ENCODE results near the gene DNAJC6. TPM values are rescaled to one million over a fixed set of nuclear protein-coding genes. Genes with fewer than 3 reads are reported as not detected.
A peak's percentile ranks its signal among the peaks of the same experiment; 100 is the strongest.

Gene DNAJC6
- total and polyA plus RNA-seq, 10 donors, result 0.20 to 9.7 (median 5.7) TPM

GRCh38 chr1:65425006-65425405 is 115.7 kb downstream of the DNAJC6 start:
- intact Hi-C loops (cut with DNase I; ENCODE audit: low total_unique reads), result loop anchor here (10.0 kb wide), 1 partner anchor 170 kb away; no protein-coding TSS in a partner anchor
- H3K4me1 ChIP-seq, result peaks cover 11 to 51% (median 34%) of the 10 kb centered on the region in 6 donors
- H3K36me3 ChIP-seq, result peaks cover 0 to 51% (median 26%) of the 10 kb centered on the region in 6 donors
- WGBS, 5 donors, result 95 to 98% (median 96%) methylated on average over 2 of the region's 2 CpGs
- H3K9me3 ChIP-seq, result no peaks in the 10 kb centered on the region
- TF ChIP-seq POLR2A (IDR thresholded peaks at IDR 0.05), result no peak
- no peak for TF ChIP-seq CTCF (IDR thresholded peaks at IDR 0.05 in 8 of 11, conservative IDR thresholded peaks at IDR 0.05 in 3 of 11)
- TF ChIP-seq POLR2AphosphoS5 (IDR thresholded peaks at IDR 0.05), result no peak
- H3K27me3 ChIP-seq (replicated peaks in 1 of 7), result no peaks in the 10 kb centered on the region
- no peak for DNase-seq
- H3K4me3 ChIP-seq, result no peak overlapping the region
- H3K27ac ChIP-seq, result no peak overlapping the region

- 93 to 97% (median 95%) methylated on average over 3 of the region's 3 CpGs for WGBS, 5 donors
- Histone ChIP-seq H3K27me3 (replicated peaks in 1 of 7) (no peaks in the 10 kb centered on the region), H3K9me3 (no peaks in the 10 kb centered on the region), H3K4me1 (peaks cover 11 to 58% (median 41%) of the 10 kb centered on the region in 6 donors), H3K27ac (no peak overlapping the region), H3K36me3 (peaks cover 0 to 58% (median 26%) of the 10 kb centered on the region in 6 donors), H3K4me3 (no peak overlapping the region)
- TF ChIP-seq POLR2AphosphoS5 (IDR thresholded peaks at IDR 0.05) (no peak), CTCF (IDR thresholded peaks at IDR 0.05 in 8 of 11, conservative IDR thresholded peaks at IDR 0.05 in 3 of 11) (no peak), POLR2A (IDR thresholded peaks at IDR 0.05) (no peak)
- no peak for DNase-seq
- intact Hi-C loops (cut with DNase I; ENCODE audit: low total_unique reads), result loop anchor here (10.0 kb wide), 1 partner anchor 171 kb away; no protein-coding TSS in a partner anchor
Observed at GRCh38 chr1:65425697-65426096, 116.4 kb downstream of the DNAJC6 start.

- Histone ChIP-seq H3K4me1 (peaks cover 0 to 30% (median 14%) of the 10 kb centered on the region in 6 donors), H3K9me3 (no peaks in the 10 kb centered on the region), H3K27ac (peak overlapping the region in 5 of 8 donors; percentile 7 to 56 (median 52)), H3K4me3 (no peak overlapping the region), H3K36me3 (peaks cover 0 to 88% (median 41%) of the 10 kb centered on the region in 6 donors), H3K27me3 (replicated peaks in 1 of 7) (no peaks in the 10 kb centered on the region)
- TF ChIP-seq POLR2A (IDR thresholded peaks at IDR 0.05), result no peak
- intact Hi-C loops (cut with DNase I; ENCODE audit: low total_unique reads), result loop anchor here (10.0 kb wide), 1 partner anchor 174 kb away; no protein-coding TSS in a partner anchor
- DNase-seq, result no peak
- WGBS, 5 donors, result 85 to 94% (median 92%) methylated on average over 2 of the region's 2 CpGs
Observed at GRCh38 chr1:65429078-65429477, 119.7 kb downstream of the DNAJC6 start.

GRCh38 chr1:65429806-65430205 is 120.5 kb downstream of the DNAJC6 start:
- H3K27me3 ChIP-seq (replicated peaks in 1 of 7), result no peaks in the 10 kb centered on the region
- peaks cover 0 to 26% (median 13%) of the 10 kb centered on the region in 6 donors for H3K4me1 ChIP-seq
- no peaks in the 10 kb centered on the region for H3K9me3 ChIP-seq
- TF ChIP-seq CTCF (IDR thresholded peaks at IDR 0.05 in 8 of 11, conservative IDR thresholded peaks at IDR 0.05 in 3 of 11), result no peak
- no peak for TF ChIP-seq POLR2A (IDR thresholded peaks at IDR 0.05)
- no peak for TF ChIP-seq POLR2AphosphoS5 (IDR thresholded peaks at IDR 0.05)
- WGBS, 5 donors, result 40 to 71% (median 57%) methylated on average over 7 of the region's 7 CpGs
- no peak overlapping the region for H3K4me3 ChIP-seq
- intact Hi-C loops (cut with DNase I; ENCODE audit: low total_unique reads), result loop anchor here (5.0 to 10.0 kb wide), 2 partner anchors 175 to 257 kb away; no protein-coding TSS in a partner anchor
- H3K27ac ChIP-seq, result peak overlapping the region in 7 of 8 donors; percentile 6 to 56 (median 43)
- no peak for DNase-seq
- peaks cover 0 to 96% (median 42%) of the 10 kb centered on the region in 6 donors for H3K36me3 ChIP-seq

All from spleen (tissue), 11 donors.